HG03469 (cell line): ENCODE data around the gene HOXA1.

Experiments used
- ATAC-seq: cut with Tn5 transposase; IDR thresholded peaks from one replicate; pipeline ENCODE4 v1.9.1; 2021; ENCODE audit warnings: mild to moderate bottlenecking, moderate library complexity, moderate number of reproducible peaks; ENCODE audit not compliant: unreplicated experiment

The HOXA1 gene

GRCh38 chr7:27117887-27118491 lies 22.2 kb upstream of the HOXA1 start:
- ATAC-seq: no peak

DNA sequence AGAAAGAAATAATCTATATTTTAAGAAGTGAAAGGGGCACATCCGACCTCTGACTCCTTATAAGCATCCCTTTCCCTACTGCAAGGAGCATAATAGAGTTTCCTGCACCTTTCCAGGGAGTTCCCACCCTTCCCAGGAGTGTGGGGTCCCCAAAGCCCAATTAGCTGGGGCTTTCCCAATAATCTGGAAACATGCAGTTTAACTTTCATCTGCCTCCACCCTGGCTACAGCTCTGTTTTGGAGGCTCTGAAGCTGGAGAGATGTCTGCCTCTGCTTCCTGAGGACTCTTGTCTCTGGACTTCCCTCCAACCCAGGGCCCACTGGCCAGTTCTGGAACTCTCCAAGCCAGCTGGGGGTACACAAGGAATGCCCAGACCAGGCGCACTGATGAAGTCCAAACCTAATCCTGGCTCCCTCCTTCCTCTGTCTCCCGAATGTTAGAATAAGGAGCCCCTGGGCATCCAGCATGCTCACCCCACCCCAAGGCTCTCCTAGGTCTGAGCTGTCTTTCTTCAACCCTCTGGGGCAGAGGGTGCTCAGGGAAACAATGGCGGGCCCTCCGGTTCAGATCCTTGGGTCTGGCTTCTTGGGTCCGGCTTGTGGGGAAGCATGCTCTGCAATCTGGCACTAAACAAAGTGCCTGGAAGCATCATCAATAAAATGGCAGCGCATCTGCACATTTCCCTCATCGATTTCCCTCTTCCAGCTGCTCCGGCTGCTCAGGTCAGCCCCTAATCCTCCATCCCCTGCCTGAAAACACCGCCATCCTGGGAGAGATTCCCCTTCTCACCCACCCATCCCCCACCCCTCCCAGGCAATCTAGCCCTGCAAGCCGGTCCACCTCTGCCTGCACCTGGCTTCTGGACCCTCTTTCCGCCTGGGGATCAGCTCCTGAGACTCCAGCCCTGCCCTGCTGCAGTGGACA lies 21.4 kb upstream of the HOXA1 start:
- no peak for ATAC-seq

DNA sequence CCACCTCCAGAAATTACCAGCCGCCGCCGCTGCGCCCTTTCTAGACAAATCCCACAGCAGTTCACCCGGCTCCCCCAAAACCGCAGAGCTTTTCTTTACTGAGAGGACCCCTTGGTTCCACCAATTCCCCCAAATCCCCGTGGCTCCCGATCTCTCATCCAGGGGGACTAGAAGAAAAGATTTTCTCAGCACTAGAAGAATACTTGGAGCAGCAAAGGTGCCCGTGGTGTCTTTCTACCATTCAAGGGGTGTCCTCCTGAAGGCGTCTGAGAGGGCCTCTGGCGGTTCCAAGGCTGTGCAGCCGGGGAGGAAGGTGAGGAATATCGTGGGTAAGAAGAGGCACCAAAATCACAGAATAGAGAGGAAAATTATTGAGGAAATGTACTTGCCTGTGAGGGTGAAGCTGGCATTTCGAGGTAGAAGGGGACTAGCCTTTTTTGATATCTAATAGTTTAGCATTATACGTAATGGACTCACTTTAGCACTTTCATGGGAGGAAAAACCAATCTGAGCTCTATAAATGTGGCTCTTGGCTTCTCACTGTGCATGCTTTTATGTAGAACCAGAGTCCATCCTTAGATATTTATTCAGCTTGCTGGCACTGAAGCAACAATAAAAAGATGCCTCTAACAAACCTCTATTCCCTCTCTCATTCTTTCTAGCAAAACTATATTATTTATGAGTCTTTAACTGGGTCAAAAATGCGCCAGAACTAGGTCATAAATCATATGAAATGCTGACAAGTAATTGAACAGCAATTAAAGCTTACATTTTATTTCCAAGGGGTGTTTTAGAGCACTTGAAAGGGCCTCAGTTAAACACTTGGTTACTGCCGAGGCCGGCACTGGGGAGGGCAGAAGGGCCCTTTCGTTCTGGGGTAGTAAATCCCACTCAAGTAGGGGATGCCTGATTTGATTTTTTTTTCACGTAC lies 20.5 kb upstream of the HOXA1 start:
- no peak for ATAC-seq

- no peak for ATAC-seq
These were observed 19.6 kb upstream of the HOXA1 start for GRCh38 chr7:27115221-27116026.

GRCh38 chr7:27114881-27115220 lies 19.1 kb upstream of the HOXA1 start:
- no peak for ATAC-seq

DNA sequence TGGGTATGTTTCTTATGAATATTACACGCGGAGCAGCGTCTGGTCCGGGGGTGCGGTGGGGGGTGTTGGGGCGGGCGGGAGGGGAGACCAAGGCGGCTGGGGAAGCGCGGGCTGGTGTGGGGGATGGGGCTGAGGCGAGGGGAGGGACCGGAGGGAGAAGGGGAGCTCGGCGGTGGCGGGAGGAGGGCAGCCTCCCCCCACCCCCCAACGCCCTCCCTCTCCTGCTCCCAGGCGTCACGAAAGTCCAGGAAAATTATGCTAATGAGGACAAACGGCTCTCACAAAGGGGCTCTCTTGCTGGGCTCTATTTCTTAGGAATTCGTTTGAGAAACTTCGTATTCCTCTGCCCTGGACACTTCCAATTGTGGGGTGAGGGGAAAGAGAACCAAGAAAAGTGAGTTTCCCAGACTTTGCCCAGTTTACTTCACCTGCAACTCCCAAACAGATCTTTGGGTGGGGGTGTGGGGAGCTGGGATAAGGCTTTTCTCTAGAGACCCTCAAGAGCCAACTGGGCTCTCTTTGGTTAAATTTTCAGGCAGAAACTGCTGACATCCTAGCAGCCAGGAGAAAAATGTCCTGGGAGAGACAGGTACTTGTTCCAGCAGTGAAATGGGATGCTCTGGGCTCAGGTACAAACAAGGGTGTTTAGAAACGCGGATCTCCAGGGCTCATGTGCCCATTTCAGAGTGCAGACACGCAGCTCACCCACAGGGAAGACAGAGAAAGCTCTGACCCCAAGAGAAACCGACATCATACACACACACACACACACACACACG lies 18.4 kb upstream of the HOXA1 start:
- no peak for ATAC-seq

- ATAC-seq: no peak
These were observed 17.5 kb upstream of the HOXA1 start for GRCh38 chr7:27112955-27113949.

- no peak for ATAC-seq
These were observed 16.6 kb upstream of the HOXA1 start for GRCh38 chr7:27112361-27112760.

- no peak for ATAC-seq
These were observed 16.0 kb upstream of the HOXA1 start for GRCh38 chr7:27111751-27112277.

DNA sequence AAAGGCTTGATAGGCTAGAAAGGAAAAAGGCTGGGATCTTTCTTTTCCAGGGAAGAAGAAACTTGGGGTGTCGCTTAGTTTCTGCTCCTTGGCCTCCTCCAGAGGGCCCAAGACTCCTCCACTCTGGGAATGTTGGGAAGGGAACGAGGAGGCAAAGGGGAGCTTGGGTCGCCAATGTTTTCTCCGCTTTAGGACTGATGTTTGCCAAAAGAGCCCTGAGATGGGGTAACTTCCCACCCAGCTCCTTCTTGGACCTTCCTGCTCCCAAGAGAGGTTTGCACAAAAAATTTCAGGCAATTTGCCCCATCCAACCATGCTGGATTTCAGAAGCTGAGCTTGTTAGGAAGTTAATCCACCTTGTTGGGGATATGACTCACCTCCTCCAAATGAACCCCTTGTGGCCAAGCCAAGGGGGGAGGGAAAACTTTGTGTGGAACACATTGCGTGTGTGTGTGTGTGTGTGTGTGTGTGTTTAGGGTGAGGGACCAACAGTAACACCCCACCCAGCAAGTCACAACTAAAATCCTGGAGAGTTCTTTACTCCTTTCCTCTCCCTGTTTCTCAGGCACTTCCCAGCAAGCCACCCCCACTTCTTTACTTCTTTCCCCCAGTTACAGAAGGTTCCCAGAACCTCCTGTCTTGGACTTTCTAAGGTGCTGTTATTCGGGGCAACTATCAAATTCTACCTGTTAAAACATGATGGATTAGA lies 15.4 kb upstream of the HOXA1 start:
- ATAC-seq: no peak

- ATAC-seq: no peak
These were observed 14.6 kb upstream of the HOXA1 start for GRCh38 chr7:27110186-27111031.

GRCh38 chr7:27109466-27110185 lies 13.8 kb upstream of the HOXA1 start:
- ATAC-seq: no peak

- ATAC-seq: no peak
These were observed 12.8 kb upstream of the HOXA1 start for GRCh38 chr7:27108390-27109127.

GRCh38 chr7:27107391-27108381 lies 11.9 kb upstream of the HOXA1 start:
- ATAC-seq: no peak
